OCI-LY1 (cell line): ENCODE results near the gene CALU.

ENCODE experiments used
- H2AFZ ChIP-seq: fragments of 200-600 bp; sonication (generic), shearing (Covaris generic); 2 replicates; pipeline ENCODE4 v1.6.0; 2014; ENCODE audit warnings: antibody characterized with exemption, mild to moderate bottlenecking, low read length
- H3F3A ChIP-seq: fragments of 200-600 bp; sonication (generic), shearing (Covaris generic); 2 replicates; pipeline ENCODE4 v1.6.0; 2014; ENCODE audit warnings: mild to moderate bottlenecking, antibody characterized with exemption, low read length, moderate library complexity; ENCODE audit not compliant: insufficient read depth
- H3K27ac ChIP-seq: fragments of 200-600 bp; sonication (generic); 2 replicates; pipeline ENCODE4 v1.5.1; 2014; ENCODE audit warnings: low read length, mixed run types, mild to moderate bottlenecking, low read depth; ENCODE audit not compliant: poor library complexity, severe bottlenecking
- H3K27me3 ChIP-seq: fragments of 200-600 bp; sonication (generic); 2 replicates; pipeline ENCODE4 v1.6.0; 2014; ENCODE audit warnings: antibody characterized with exemption, mild to moderate bottlenecking, low read length, moderate library complexity; ENCODE audit not compliant: insufficient read depth
- H3K36me3 ChIP-seq: fragments of 200-600 bp; sonication (generic); 2 replicates; pipeline ENCODE4 v1.6.1; 2014; ENCODE audit warnings: mild to moderate bottlenecking, antibody characterized with exemption, low read length, moderate library complexity, mixed read lengths; ENCODE audit not compliant: insufficient read depth
- H3K4me1 ChIP-seq: fragments of 200-600 bp; sonication (generic); 2 replicates; pipeline ENCODE4 v1.5.1; 2014; ENCODE audit warnings: mild to moderate bottlenecking, low read length, moderate library complexity; ENCODE audit not compliant: insufficient read depth, severe bottlenecking
- H3K4me2 ChIP-seq: fragments of 200-600 bp; sonication (generic), shearing (Covaris generic); 2 replicates; pipeline ENCODE4 v1.6.1; 2014; ENCODE audit warnings: low read length
- H3K4me3 ChIP-seq: fragments of 200-600 bp; sonication (generic); 2 replicates; pipeline ENCODE4 v1.5.1; 2014; ENCODE audit warnings: low read length, low read depth, mild to moderate bottlenecking, mixed read lengths; ENCODE audit not compliant: poor library complexity, severe bottlenecking
- H3K79me2 ChIP-seq: fragments of 200-600 bp; shearing (Covaris generic); 2 replicates; pipeline ENCODE4 v1.6.1; 2016; ENCODE audit warnings: mixed run types, low read length, mixed read lengths; ENCODE audit not compliant: insufficient read depth
- H3K9ac ChIP-seq: fragments of 200-600 bp; sonication (generic), shearing (Covaris generic); 2 replicates; pipeline ENCODE4 v1.6.1; 2014; ENCODE audit warnings: mild to moderate bottlenecking, low read length, mixed read lengths
- H3K9me2 ChIP-seq: fragments of 200-600 bp; sonication (generic), shearing (Covaris generic); 2 replicates; pipeline ENCODE4 v1.6.1; 2014; ENCODE audit warnings: low read depth, mild to moderate bottlenecking, low read length, mixed read lengths
- H3K9me3 ChIP-seq: fragments of 200-600 bp; shearing (Covaris generic); 2 replicates; pipeline ENCODE4 v1.6.1; 2014; ENCODE audit warnings: low read length, mixed read lengths
- H4K20me1 ChIP-seq: fragments of 200-600 bp; sonication (generic), shearing (Covaris generic); 2 replicates; pipeline ENCODE4 v1.6.0; 2016; ENCODE audit warnings: mild to moderate bottlenecking, low read length; ENCODE audit not compliant: insufficient read depth
- CTCF ChIP-seq: fragments of 200-600 bp; sonication (generic), shearing (Covaris generic); IDR thresholded peaks from 2 replicates; pipeline ENCODE4 v1.5.1; 2017; ENCODE audit warnings: mild to moderate bottlenecking, antibody characterized with exemption, low read length, moderate library complexity, mixed read lengths
- EZH2 ChIP-seq: fragments of 200-600 bp; sonication (generic), shearing (Covaris generic); IDR thresholded peaks from 2 replicates; pipeline ENCODE4 v1.8.0; 2017; ENCODE audit warnings: borderline replicate concordance, mixed run types, mild to moderate bottlenecking, antibody characterized with exemption, low read length, moderate library complexity, mixed read lengths

The CALU gene

GRCh38 chr7:128739990-128740682 is 977 bp downstream of the CALU start:
- Histone ChIP-seq H3K4me3 (peak overlapping the region; percentile 75), H3K36me3 (peaks cover 6% of the 10 kb centered on the region; the same call in 1 of the 2 replicates), H3K27ac (no peak overlapping the region), H3F3A (no peaks in the 10 kb centered on the region), H3K79me2 (peaks cover 59% of the 10 kb centered on the region), H3K9ac (peak overlapping the region; percentile 74), H3K4me1 (peaks cover 33% of the 10 kb centered on the region), H4K20me1 (no peaks in the 10 kb centered on the region), H3K9me2 (no peaks in the 10 kb centered on the region), H3K4me2 (peak overlapping the region; percentile 78), H3K27me3 (no peaks in the 10 kb centered on the region), H2AFZ (no peak overlapping the region), H3K9me3 (no peaks in the 10 kb centered on the region)
- no peak for TF ChIP-seq EZH2
- no peak for TF ChIP-seq CTCF

DNA sequence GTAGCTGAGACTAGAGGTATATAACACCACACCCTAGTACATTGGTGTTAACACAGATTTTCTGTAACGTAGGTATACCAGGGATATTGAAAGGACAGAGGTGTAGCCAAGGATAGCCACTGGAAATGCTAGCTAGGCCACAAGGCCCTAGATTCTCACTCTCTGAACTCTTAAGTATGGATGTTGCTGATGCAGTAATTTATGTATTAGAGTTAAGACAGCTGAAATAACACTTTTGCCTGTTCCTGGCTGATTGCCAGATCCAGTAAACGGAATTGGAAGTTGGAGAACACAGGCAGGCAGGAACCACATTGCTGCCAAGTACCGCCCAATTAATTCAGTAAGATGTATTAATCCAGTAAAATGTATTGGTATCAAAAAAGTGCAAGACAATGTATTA is 1.8 kb downstream of the CALU start:
- Histone ChIP-seq H3K9ac (0 out of 2 replicates have a peak overlapping the region, but pooled peaks have one; percentile 3), H4K20me1 (no peaks in the 10 kb centered on the region), H3K27ac (no peak overlapping the region)

DNA sequence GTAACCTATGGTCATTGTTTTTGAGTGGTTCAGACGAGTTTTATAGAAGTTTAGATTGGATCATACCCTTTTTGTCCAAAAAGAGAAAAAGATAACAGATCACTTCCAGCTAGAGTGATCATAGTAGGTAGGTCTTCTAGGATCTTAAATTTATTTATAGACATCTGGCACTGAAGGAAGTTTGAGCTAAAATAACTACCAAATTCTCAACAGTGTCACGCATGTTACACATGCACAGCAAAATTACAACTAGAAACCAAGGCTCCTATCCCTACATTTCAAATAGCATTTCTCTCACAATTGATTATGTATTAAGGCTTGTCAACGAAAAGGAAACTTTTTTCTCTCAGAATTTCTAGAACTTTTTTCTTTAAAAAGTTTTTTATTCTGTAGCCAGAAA is 2.3 kb downstream of the CALU start:
- Histone ChIP-seq H3K9ac (no peak overlapping the region), H3K27me3 (no peaks in the 10 kb centered on the region), H3K36me3 (peaks cover 14% of the 10 kb centered on the region; the same call in 1 of the 2 replicates), H3K27ac (no peak overlapping the region), H3K4me2 (peak overlapping the region; percentile 78; the same call in 1 of the 2 replicates), H3K79me2 (peaks cover 72% of the 10 kb centered on the region), H3K9me3 (no peaks in the 10 kb centered on the region), H3K4me3 (peak overlapping the region; percentile 75), H2AFZ (no peak overlapping the region), H3K4me1 (peaks cover 26% of the 10 kb centered on the region), H3K9me2 (no peaks in the 10 kb centered on the region), H4K20me1 (no peaks in the 10 kb centered on the region), H3F3A (no peaks in the 10 kb centered on the region)
- TF ChIP-seq EZH2 (no peak), CTCF (no peak)

More for the DNA sequence above, 1.8 kb downstream of the CALU start:
- H3K9me2 ChIP-seq: no peaks in the 10 kb centered on the region
- H3K27me3 ChIP-seq: no peaks in the 10 kb centered on the region
- peak overlapping the region; percentile 75 for H3K4me3 ChIP-seq
- peak overlapping the region; percentile 78 for H3K4me2 ChIP-seq
- H3K79me2 ChIP-seq: peaks cover 67% of the 10 kb centered on the region
- H3K9me3 ChIP-seq: no peaks in the 10 kb centered on the region
- peaks cover 26% of the 10 kb centered on the region for H3K4me1 ChIP-seq
- no peak overlapping the region for H2AFZ ChIP-seq
- H3K36me3 ChIP-seq: peaks cover 12% of the 10 kb centered on the region; the same call in 1 of the 2 replicates
- H3F3A ChIP-seq: no peaks in the 10 kb centered on the region
- TF ChIP-seq EZH2: no peak
- TF ChIP-seq CTCF: no peak
